ENCODE data around the gene PRUNE2.

- TF ChIP-seq CTCF (IDR thresholded peaks at IDR 0.05; ENCODE audit: borderline replicate concordance, extremely low read depth, low read length, poor library complexity, severe bottlenecking) (no peak), EZH2 (IDR thresholded peaks at IDR 0.05; ENCODE audit: borderline replicate concordance, low read depth, low read length, severe bottlenecking) (no peak)
Observed at GRCh38 chr9:76620581-76620980, 285.3 kb downstream of the PRUNE2 start.
